K562 (cell line): ENCODE results near the gene C2CD4C. TPM values are rescaled to one million over a fixed set of nuclear protein-coding genes. Genes with fewer than 3 reads are reported as not detected.

Experiments used
- ATAC-seq: fragments of 200-7000 bp; cut with Tn5 transposase; 3 replicates; pipeline ENCODE4 v1.9.1; 2020; ENCODE audit warnings: moderate library complexity
- BruUV-seq: library from RNA; stranded (reverse); fragments of 400-500 nt; replicated peaks from 2 replicates; lab custom pipeline; 2021; lab: Mats Ljungman, UMichigan
- CTCF ChIA-PET: fragments of 300-600 bp; formaldehyde crosslinking; extraction: SDS; loops from one replicate; lab custom pipeline; 2021; ENCODE audit warnings: low intra/inter-chr PET ratio; lab: Yijun Ruan, JAX
- POLR2A ChIA-PET: fragments of 300-600, 350-650 bp; sonication (Branson Sonifier 250); formaldehyde crosslinking; extraction: SDS; loops from one replicate; lab custom pipeline; 2021; ENCODE audit warnings: antibody characterized with exemption, inconsistent platforms; lab: Yijun Ruan, JAX
- DNase-seq, 4 experiments: peaks; one replicate each; pipeline versions ENCODE4 v3.0.0 to v3.0.0-alpha.2; 2011 to 2018; ENCODE audit warnings: low spot score in 3 of 4, mixed read lengths in 3 of 4; ENCODE audit errors: extremely low read depth in 1 of 4
- FAIRE-seq: peaks from 2 replicates; lab custom pipeline; 2011; peaks lifted over from hg19 to GRCh38; lab: Jason Lieb, UNC
- H2AFZ ChIP-seq: 2 replicates; pipeline ENCODE4 v1.6.0; 2011; ENCODE audit warnings: low read depth, low read length, control low read depth, inconsistent platforms
- H3K27ac ChIP-seq: fragments of 200-600 bp; 3 replicates; pipeline ENCODE4 v1.8.0; 2011; ENCODE audit warnings: low read depth, mild to moderate bottlenecking, control low read depth, inconsistent platforms, low read length, moderate library complexity, mixed read lengths; ENCODE audit errors: extremely low read depth
- H3K27me3 ChIP-seq, 2 experiments: fragments of 300-600 bp in 1 of 2; 2 replicates in 1 of 2; 3 replicates in 1 of 2; pipeline versions ENCODE4 v1.6.0 to v1.8.0; 2011; ENCODE audit warnings: inconsistent platforms in 2 of 2, low read length in 2 of 2, mild to moderate bottlenecking in 1 of 2, mixed read lengths in 1 of 2, moderate library complexity in 1 of 2; ENCODE audit not compliant: control insufficient read depth in 2 of 2, insufficient read depth in 2 of 2
- H3K36me3 ChIP-seq: fragments of 300-600 bp; 3 replicates; pipeline ENCODE4 v1.8.0; 2011; ENCODE audit warnings: mild to moderate bottlenecking, low read length, inconsistent platforms; ENCODE audit not compliant: control insufficient read depth, insufficient read depth
- H3K4me1 ChIP-seq, 2 experiments: fragments of 200-600 bp in 1 of 2; replicated peaks in 1 of 2; 2 replicates in 1 of 2; 3 replicates in 1 of 2; pipeline versions ENCODE4 v1.5.1 to v1.8.0; 2011; ENCODE audit warnings: inconsistent platforms in 2 of 2, low read length in 2 of 2, mild to moderate bottlenecking in 1 of 2, mixed read lengths in 1 of 2, moderate library complexity in 1 of 2; ENCODE audit not compliant: control insufficient read depth in 2 of 2, insufficient read depth in 2 of 2
- H3K4me2 ChIP-seq: 2 replicates; pipeline ENCODE4 v1.6.1; 2011; ENCODE audit warnings: low read length, control low read depth, inconsistent platforms, mixed read lengths; ENCODE audit not compliant: insufficient read depth
- H3K4me3 ChIP-seq: fragments of 200-600 bp; sonication (generic), shearing (Covaris generic); 2 replicates; pipeline ENCODE4 v1.5.1; 2016; ENCODE audit warnings: control low read depth, inconsistent platforms
- H3K79me2 ChIP-seq: fragments of 200-600 bp; 3 replicates; pipeline ENCODE4 v1.8.0; 2011; ENCODE audit warnings: low read length, inconsistent platforms; ENCODE audit not compliant: control insufficient read depth, insufficient read depth
- H3K9ac ChIP-seq, 2 experiments: 2 replicates each; pipeline versions ENCODE4 v1.6.0 to v1.6.1; 2011; ENCODE audit warnings: low read depth in 2 of 2, low read length in 2 of 2, control low read depth in 1 of 2, inconsistent platforms in 1 of 2, mild to moderate bottlenecking in 1 of 2, mixed read lengths in 1 of 2; ENCODE audit not compliant: insufficient read depth in 1 of 2
- H3K9me1 ChIP-seq: one replicate; pipeline ENCODE4 v1.6.0; 2011; ENCODE audit warnings: inconsistent platforms, mild to moderate bottlenecking, low read length, moderate library complexity; ENCODE audit not compliant: control insufficient read depth, insufficient read depth
- H3K9me3 ChIP-seq: replicated peaks from 2 replicates; pipeline ENCODE4 v1.5.1; 2011; ENCODE audit warnings: low read depth, low read length, inconsistent platforms; ENCODE audit not compliant: control insufficient read depth, insufficient read depth
- H4K20me1 ChIP-seq: replicated peaks from 2 replicates; pipeline ENCODE4 v1.6.1; 2011; ENCODE audit warnings: low read length, inconsistent platforms, mixed read lengths; ENCODE audit not compliant: control insufficient read depth, insufficient read depth
- EZH2 ChIP-seq: IDR thresholded peaks from 2 replicates; pipeline ENCODE4 v1.6.1; 2012; ENCODE audit warnings: low read depth, mild to moderate bottlenecking, inconsistent platforms, low read length, borderline replicate concordance
- FOXA3 ChIP-seq, 2 experiments: fragments of 450-650 bp in 1 of 2; sonication (generic) in 1 of 2; formaldehyde crosslinking; IDR thresholded peaks in 1 of 2; conservative IDR thresholded peaks in 1 of 2; 2 replicates each; pipeline versions ENCODE4 v1.4.0 to v1.8.0; 2020 to 2022; ENCODE audit warnings: mild to moderate bottlenecking in 2 of 2, missing genetic modification reagents in 1 of 2
- FOXK1 ChIP-seq: sonication (generic); formaldehyde crosslinking; IDR thresholded peaks from 2 replicates; pipeline ENCODE4 v1.8.0; 2022; ENCODE audit warnings: missing genetic modification reagents, mild to moderate bottlenecking, borderline replicate concordance
- JUND ChIP-seq, 2 experiments: IDR thresholded peaks; 2 replicates in 1 of 2; 3 replicates in 1 of 2; pipeline ENCODE4 v1.6.1; 2011; ENCODE audit warnings: borderline replicate concordance in 2 of 2, low read depth in 2 of 2, low read length in 2 of 2, improper control_type of control experiment in 1 of 2, missing biosample characterization in 1 of 2, missing genetic modification characterization in 1 of 2, missing genetic modification reagents in 1 of 2
- NR1H2 ChIP-seq: sonication (generic); formaldehyde crosslinking; IDR thresholded peaks from 2 replicates; pipeline ENCODE4 v1.4.0; 2020; ENCODE audit warnings: mild to moderate bottlenecking, missing genetic modification reagents
- PHF8 ChIP-seq: fragments of 200-600 bp; sonication (generic); IDR thresholded peaks from 2 replicates; pipeline ENCODE4 v1.6.1; 2012; ENCODE audit warnings: mixed run types, mild to moderate bottlenecking, inconsistent platforms, low read length, moderate library complexity, borderline replicate concordance
- SMAD3 ChIP-seq: fragments of 450-650 bp; formaldehyde crosslinking; conservative IDR thresholded peaks from 2 replicates; pipeline ENCODE4 v1.4.0; 2020; ENCODE audit warnings: mild to moderate bottlenecking
- SRF ChIP-seq, 2 experiments: fragments of 250-450, 450-650 bp in 1 of 2; sonication (Bioruptor Pico) in 1 of 2; sonication (generic) in 1 of 2; formaldehyde crosslinking; IDR thresholded peaks; 2 replicates each; pipeline versions ENCODE4 v1.5.0 to v1.5.1; 2020 to 2022; ENCODE audit warnings: mild to moderate bottlenecking in 1 of 2, missing genetic modification reagents in 1 of 2
- ZC3H8 ChIP-seq: fragments of 450-650 bp; IDR thresholded peaks from 2 replicates; pipeline ENCODE4 v1.6.1; 2017
- ZEB2 ChIP-seq: fragments of 450-650 bp; IDR thresholded peaks from 2 replicates; pipeline ENCODE4 v1.6.1; 2016
- WGBS: fragments of 100-300 bp; shearing (Covaris generic); methylation state at CpG from one replicate; pipeline ENCODE4 v1.1.6; 2016; ENCODE audit warnings: low coverage, mixed read lengths; ENCODE audit not compliant: insufficient coverage; ENCODE audit errors: missing lambda C conversion rate; 5-methylcytosine and 5-hydroxymethylcytosine counted together
- in situ Hi-C: fragments of 300-500 bp; cut with MboI; formaldehyde crosslinking; loops from 4 replicates; pipeline ENCODE4 v1.15.0; 2018; ENCODE audit warnings: inconsistent platforms, mixed read lengths
- intact Hi-C: fragments of 100-400 bp; cut with micrococcal nuclease; formaldehyde crosslinking; loops from 2 replicates; pipeline ENCODE4 v1.14.2; 2022
- polyA plus RNA-seq, 8 experiments: library from polyadenylated mRNA; depleted of rRNA in 4 of 8; stranded (reverse) in 5 of 8; unstranded in 3 of 8; fragments of >200 nt; fragmentation: Nextera tagmentation in 2 of 8; fragmentation: Illumina TruSeq in 1 of 8; extraction: Ambion mirVana in 2 of 8; extraction: Trizol in 1 of 8; gene quantifications; 2 replicates each; pipeline versions ENCODE4 v1.2.1 to v1.2.3, GENCODE V29; 2011 to 2014; ENCODE audit warnings: inconsistent platforms in 1 of 8, missing spikeins in 1 of 8
- total RNA-seq, 7 experiments: library from RNA; depleted of rRNA in 6 of 7; stranded (reverse); fragments of >200 nt in 6 of 7; fragmentation: Illumina TruSeq in 2 of 7; extraction: Trizol in 2 of 7; gene quantifications; 2 replicates each; pipeline versions ENCODE4 v1.2.1 to v1.2.3, GENCODE V29; 2011 to 2021; ENCODE audit warnings: low replicate concordance in 1 of 7

The C2CD4C gene
- total and polyA plus RNA-seq, 9 of the 15 experiments (the other 6 are each of a cell fraction or from before 2014, with no cell fraction given), result 0.01 to 0.07 TPM; not detected in 7

DNA sequence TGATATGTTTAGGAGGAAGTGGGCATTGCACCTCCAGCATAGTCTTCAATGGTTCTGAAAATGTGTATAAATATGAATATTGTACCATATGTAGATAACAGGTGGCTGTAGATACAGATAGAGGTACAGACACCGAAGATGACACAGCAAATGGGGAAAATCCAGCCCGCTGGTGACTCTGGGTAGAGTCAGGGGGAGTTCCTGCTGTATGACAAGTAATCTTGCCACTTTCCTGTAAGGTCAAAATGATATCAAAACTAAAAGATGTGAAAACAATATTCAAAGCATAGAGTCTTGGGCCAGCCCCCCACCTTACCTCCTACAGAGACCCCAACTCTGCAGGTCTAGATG, 17.8 kb downstream of the C2CD4C start:
- no peak for FAIRE-seq
- POLR2A ChIA-PET, result no interaction called here
- in situ Hi-C loops, result no loop called here
- no peak for ATAC-seq
- 0% methylated on average over 2 of the region's 2 CpGs for WGBS
- Histone ChIP-seq H3K36me3 (no peaks in the 10 kb centered on the region), H3K4me2 (no peak overlapping the region), H3K4me1 (peaks cover 0 to 9% of the 10 kb centered on the region in 2 experiments; a peak in 1 of 5 replicates), H3K27me3 (peaks cover 23 to 43% of the 10 kb centered on the region in 2 experiments), H3K9me3 (peaks cover 4% of the 10 kb centered on the region; the same call in 1 of the 2 replicates), H3K4me3 (no peak overlapping the region), H2AFZ (no peak overlapping the region), H3K79me2 (no peaks in the 10 kb centered on the region), H3K9ac (no peak overlapping the region), H4K20me1 (no peaks in the 10 kb centered on the region), H3K9me1 (no peaks in the 10 kb centered on the region), H3K27ac (no peak overlapping the region)
- no TSS peak for BruUV-seq
- CTCF ChIA-PET, result no interaction called here
- TF ChIP-seq ZEB2 (no peak), SMAD3 (CRISPR knock-in tag) (no peak), ZC3H8 (no peak), PHF8 (no peak), FOXK1 (CRISPR knock-in tag) (no peak), NR1H2 (CRISPR knock-in tag) (no peak), EZH2 (no peak), SRF (CRISPR knock-in tag; IDR thresholded peaks at IDR 0.05) (no peak), FOXA3 (CRISPR knock-in tag; conservative IDR thresholded peaks at IDR 0.05 in 1 of 2, IDR thresholded peaks at IDR 0.05 in 1 of 2) (no peak), JUND (IDR thresholded peaks at IDR 0.05; ENCODE audit: borderline replicate concordance, low read depth, low read length) (no peak), JUND (tag; IDR thresholded peaks at IDR 0.05; ENCODE audit: borderline replicate concordance, low read depth, low read length) (no peak)
- intact Hi-C loops, result no loop called here
- DNase-seq, result no peak
